Non-pigmented ciliary epithelial cell (primary cell): ENCODE measurements around the gene GPR89B.
"Not testable (repeated sequence)": the region's sequence is repeated elsewhere in the genome, so short reads cannot be mapped to it uniquely, and the experiment has no call there.

Source experiments
- DNase-seq: peaks from one replicate; pipeline ENCODE4 v3.0.0-alpha.2; 2010; ENCODE audit warnings: low read depth

GPR89B gene

DNA sequence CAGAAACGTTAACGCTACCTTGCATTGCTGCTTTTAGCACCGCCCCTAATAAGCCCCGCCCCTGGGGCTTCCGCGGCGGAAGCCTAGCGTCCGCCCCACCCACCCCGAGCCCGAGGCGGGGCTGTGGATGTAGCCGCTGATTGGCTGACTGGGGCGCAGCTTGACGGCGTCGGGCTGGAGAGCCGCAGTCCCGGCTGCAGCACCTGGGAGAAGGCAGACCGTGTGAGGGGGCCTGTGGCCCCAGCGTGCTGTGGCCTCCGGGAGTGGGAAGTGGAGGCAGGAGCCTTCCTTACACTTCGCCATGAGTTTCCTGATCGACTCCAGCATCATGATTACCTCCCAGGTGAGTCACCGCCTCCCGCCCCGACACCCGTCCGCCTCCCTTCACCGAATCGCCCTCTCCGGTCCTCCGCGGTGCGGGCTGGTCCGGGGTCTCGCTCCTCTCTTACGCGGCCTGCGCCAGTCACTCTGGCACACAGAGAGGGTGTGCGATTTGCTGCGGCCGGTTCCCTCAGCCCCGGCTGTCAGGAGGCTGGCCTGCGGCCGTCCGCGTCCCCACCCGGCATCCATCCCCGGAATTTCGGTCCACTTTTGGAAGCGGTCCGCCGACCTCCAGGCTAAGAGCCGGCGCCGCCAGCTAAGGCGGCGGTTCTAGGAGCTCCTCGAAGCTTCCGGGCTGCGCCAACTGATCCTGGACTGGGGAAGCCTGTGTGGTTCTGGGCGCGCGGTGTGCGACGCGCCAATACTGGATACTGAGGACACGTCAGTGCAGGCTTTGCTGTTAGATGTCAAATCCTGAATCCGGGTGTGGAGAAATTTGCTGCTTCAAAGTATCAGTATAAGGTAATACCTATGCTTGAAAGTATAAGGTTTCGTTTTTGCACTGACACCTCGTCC, at the start of gene GPR89B:
GPR89B (plus strand) TSS at position 185 of the 897 bp plus-strand sequence; CDS start at position 302, 117 bp downstream.
- peak; percentile 22 for DNase-seq

DNA sequence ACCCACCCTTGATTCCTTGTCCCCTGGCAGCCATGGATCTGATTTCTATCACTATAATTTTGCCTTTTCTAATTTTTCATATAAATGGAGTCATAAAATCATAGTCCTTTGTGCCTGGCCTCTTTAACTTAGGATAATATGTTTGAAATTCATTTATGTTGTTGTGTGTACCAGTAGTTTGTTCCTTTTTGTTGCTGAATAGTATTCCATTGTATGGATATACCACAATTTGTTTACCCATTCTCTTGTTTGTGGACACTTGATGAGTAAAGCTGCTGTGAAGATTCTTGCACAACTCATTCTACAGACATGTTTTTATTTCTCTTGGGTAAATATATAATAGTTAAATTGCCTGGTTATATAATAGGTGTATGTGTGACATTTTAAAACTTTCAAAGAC, 48.3 kb upstream of the GPR89B start:
- no peak for DNase-seq

GRCh38 chr1:147882535-147882934, 45.7 kb upstream of the GPR89B start:
- no peak for DNase-seq

DNA sequence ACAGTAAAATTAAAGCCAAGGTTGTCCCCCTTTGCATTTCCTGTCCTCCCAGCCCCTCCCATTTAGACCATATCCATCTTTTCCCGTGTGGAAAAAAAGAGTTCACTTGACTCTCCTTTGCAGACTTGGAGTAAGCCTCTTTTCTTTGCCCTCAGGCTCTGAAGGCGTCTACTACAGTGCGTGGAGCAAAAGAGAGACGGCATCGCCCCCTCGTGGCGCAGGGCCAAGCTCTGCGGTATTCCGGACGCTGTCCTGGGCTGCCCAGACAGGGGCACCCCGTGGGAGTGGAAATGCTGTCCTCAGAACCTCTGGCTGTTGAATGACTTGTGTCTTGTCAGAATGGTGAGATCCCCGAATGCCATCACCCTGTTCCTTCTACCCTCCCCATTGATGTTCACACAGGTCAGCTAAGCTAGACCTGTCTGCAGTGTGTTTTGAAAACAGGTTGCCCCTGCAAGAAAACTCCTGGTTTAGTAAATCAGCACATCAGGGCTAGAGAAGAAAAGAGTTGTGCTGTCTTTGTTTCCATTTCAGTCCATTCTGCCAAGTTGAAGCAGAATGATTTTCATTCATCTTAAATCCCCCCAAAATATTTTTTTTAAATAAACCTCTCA, 37.9 kb upstream of the GPR89B start:
- no peak for DNase-seq

DNA sequence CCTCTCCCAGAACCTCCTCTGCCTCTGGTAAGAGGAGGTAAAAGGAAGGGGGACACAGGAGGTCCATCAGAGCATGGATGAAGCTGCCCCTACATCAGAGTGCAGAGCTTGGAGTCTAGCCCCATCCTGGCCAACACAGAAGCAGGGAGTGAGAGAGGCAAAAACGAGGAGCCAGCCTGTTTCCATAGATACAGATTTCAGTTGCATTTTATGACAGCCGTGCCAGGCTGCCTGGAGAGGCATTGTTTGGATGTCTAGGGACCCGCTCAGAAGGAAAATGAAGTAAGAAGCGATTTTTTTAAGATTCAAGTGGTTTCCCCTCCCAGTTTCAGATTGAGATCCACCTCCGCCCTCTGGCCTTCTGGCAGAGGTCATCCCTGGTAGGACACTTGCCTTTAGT, 37.1 kb upstream of the GPR89B start:
- DNase-seq = no peak

- DNase-seq = no peak
Observed at GRCh38 chr1:147892216-147892615, 36.0 kb upstream of the GPR89B start.

DNA sequence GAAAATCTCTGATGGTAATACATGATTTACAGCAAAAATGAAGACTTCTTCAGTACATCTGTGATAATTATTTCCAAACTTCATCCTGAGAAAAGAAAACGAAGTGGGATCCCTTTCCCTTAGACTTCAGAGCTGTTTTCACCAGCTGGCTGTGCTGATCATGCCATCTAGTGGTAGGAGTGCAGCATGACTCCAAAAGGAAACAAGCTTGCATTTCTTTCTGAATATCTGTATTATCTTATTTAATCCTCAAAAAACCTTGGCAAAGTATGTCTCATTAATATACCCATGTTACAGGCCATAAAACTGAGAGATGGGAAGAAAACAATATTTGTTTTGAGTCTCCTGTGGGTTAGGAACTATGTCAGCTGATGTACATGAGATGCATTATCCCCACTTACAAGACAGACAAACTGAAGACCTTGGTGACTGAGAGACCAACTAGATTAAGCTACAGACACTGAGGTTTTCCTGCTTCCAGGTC, 35.4 kb upstream of the GPR89B start:
- DNase-seq = peak; percentile 26

GRCh38 chr1:147895123-147895522, 33.1 kb upstream of the GPR89B start:
- no peak for DNase-seq

- no peak for DNase-seq
Observed at GRCh38 chr1:147897029-147897752, 31.0 kb upstream of the GPR89B start.

GRCh38 chr1:147897789-147898188, 30.4 kb upstream of the GPR89B start:
- DNase-seq = no peak

GRCh38 chr1:147902253-147902845, 25.9 kb upstream of the GPR89B start, which contains the start of gene GJA8:
GJA8 (plus strand) TSS chr1:147902795; CDS start chr1:147907956, 5,161 bp downstream.
- DNase-seq = no peak

GRCh38 chr1:147904726-147905125, 23.5 kb upstream of the GPR89B start:
- no peak for DNase-seq

GRCh38 chr1:147907786-147908509, 20.3 kb upstream of the GPR89B start:
- no peak for DNase-seq

DNA sequence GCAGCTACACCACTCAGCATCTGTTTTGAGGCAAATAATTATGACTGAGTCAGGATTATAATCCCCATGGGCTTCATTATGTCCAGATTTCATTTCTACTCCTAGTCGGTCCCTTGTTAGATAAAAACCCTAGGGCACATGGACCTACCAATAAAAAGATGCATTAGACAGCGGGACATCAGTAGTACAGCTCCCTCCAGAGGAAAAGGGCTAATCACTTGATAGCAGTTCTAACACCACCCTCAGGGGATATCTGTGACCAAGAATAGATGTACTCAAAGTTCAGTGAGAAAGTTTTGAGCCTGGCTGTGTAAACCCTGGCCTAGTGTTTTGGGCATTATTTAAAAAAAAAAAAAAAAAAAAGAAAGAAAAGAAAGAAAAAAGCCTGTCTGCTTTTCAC, 15.7 kb upstream of the GPR89B start:
- DNase-seq = no peak

- DNase-seq = no peak
Observed at GRCh38 chr1:147913362-147913942, 14.8 kb upstream of the GPR89B start.

DNA sequence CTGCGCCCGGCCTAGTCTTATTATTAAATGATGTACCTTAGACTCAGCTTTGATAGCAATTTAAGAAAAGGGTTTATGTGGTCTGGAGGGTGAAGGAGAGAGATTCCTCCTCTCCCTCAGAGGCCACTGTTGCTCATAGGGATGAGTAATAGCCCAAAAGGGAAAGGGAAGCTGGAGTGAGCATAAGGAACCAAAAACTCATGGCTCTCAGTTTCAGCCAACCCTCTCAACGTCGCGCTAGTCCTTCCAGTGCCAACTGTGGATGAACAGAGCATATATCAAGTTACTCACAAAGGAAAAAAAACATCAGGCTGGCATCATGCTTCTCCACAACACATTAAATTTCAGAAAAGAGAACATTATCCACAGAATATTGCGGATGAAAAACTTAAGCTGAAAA, 8.3 kb upstream of the GPR89B start:
- no peak for DNase-seq

GRCh38 chr1:147924813-147925212, 3.4 kb upstream of the GPR89B start:
- DNase-seq = no peak

DNA sequence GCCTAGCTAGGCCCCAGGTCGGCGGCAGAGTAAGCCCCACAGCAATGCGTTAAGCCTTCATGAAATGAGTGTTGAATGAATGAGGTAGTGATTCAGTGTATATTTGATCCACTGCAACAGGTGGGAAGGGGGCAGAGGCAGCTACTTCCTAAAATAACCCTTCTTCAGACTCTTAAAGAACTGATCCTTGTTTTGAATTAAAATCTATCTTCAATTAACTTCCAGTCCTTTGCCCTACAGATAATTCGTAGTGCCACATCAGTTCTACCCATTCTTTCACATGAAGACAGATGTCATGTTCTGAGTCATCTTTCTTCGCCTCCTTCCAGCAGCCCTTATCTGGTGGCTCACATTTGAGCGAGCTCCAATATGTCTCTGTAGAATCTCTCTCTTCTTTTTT, 1.0 kb upstream of the GPR89B start:
- not testable (repeated sequence) for DNase-seq

DNA sequence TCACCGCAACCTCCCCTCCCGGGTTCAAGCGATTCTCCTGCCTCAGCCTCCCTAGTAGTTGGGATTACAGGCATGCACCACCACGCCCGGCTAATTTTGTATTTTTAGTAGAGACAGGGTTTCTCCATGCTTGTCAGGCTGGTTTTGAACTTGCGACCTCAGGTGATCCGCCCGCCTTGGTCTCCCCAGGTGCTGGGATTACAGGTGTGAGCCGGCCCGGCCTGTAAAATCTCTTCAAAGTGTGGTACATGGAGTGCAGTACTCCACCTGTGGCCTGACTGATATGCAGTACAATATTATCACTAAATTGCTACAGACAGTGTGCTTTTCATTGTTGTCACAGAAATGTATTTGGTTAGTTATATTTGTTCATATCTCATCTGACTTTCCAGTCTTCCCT, 531 bp upstream of the GPR89B start:
- not testable (repeated sequence) for DNase-seq

DNA sequence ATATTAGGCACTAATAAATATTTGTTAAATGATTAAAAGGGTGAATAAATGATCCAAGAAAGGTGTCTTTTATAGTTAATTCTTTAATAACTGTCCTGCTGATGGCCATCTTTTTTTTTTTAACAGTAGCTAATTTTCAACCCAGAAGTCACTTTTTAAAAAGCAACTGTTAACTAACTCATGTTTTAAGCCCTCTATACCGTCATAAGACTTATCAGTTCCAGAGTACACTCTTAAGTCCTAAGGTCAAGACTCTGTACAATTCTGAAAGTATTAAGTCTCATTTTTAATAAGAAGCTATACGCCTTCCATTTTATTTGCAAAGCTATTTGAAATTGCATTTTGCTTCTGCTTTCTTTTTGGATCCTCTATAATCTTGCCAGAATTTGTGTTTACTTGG, 2.9 kb downstream of the GPR89B start:
- not testable (repeated sequence) for DNase-seq

DNA sequence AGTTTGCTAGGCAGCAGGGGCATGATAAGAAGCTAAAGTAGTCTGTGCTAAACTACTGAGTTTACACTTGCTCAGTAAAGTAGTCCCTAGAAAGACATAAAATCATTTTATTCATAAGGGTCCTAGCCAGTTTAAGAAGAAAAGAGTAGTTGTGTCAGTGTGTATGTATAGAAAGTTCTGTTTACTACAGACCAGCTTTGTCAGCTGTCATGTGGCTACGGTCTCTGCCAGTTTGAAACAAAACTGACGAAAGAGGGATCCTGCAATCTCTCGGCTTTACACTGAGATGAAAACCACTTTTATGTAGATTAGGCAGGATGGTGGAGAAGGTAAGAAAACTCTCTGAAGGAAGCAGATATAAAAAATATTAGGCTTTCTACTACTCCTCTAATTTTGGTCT, 7.1 kb downstream of the GPR89B start:
- DNase-seq = not testable (repeated sequence)
